HFF-Myc (cell line): ENCODE measurements around the gene SEZ6L.
A peak's percentile ranks its signal among the peaks of the same experiment; 100 is the strongest.
"Not testable (repeated sequence)": the region's sequence is repeated elsewhere in the genome, so short reads cannot be mapped to it uniquely, and the experiment has no call there.

ENCODE experiments used
- DNase-seq: peaks from one replicate; pipeline ENCODE4 v3.0.0-alpha.2; 2011; ENCODE audit warnings: low read depth; ENCODE audit errors: extremely low read depth
- H3K4me3 ChIP-seq: replicated peaks from 2 replicates; pipeline ENCODE4 v1.5.1; 2011; ENCODE audit warnings: low read depth, mild to moderate bottlenecking, control low read depth, low read length
- TF ChIP-seq, protein P1 (sequence below): IDR thresholded peaks from 2 replicates; pipeline ENCODE4 v1.5.1; 2012; ENCODE audit warnings: mild to moderate bottlenecking, low read depth, low read length, control low read depth; ENCODE audit errors: missing control alignments

Gene SEZ6L

DNA sequence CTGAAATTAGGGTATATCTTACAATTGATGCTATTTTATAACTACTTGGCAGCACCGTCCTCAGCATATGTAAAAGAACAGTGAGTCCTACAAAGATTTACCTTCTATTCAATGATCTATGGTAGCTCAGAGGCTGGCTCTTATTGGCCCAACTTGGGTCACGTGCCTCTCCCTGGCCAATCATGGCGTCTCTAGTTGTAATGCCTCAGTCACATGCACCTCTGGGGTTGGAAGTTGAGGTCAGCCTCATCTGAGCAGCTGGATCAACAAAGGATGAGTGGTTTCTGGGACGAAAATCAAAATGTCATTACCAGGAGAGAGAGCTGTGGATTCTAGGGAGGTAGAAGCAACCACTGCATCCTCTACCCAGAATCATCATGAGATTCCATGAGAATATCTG is 236.9 kb downstream of the SEZ6L start:
- TF ChIP-seq, protein P1, sequence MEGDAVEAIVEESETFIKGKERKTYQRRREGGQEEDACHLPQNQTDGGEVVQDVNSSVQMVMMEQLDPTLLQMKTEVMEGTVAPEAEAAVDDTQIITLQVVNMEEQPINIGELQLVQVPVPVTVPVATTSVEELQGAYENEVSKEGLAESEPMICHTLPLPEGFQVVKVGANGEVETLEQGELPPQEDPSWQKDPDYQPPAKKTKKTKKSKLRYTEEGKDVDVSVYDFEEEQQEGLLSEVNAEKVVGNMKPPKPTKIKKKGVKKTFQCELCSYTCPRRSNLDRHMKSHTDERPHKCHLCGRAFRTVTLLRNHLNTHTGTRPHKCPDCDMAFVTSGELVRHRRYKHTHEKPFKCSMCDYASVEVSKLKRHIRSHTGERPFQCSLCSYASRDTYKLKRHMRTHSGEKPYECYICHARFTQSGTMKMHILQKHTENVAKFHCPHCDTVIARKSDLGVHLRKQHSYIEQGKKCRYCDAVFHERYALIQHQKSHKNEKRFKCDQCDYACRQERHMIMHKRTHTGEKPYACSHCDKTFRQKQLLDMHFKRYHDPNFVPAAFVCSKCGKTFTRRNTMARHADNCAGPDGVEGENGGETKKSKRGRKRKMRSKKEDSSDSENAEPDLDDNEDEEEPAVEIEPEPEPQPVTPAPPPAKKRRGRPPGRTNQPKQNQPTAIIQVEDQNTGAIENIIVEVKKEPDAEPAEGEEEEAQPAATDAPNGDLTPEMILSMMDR, result no peak
- no peak for DNase-seq
- no peak overlapping the region for H3K4me3 ChIP-seq

DNA sequence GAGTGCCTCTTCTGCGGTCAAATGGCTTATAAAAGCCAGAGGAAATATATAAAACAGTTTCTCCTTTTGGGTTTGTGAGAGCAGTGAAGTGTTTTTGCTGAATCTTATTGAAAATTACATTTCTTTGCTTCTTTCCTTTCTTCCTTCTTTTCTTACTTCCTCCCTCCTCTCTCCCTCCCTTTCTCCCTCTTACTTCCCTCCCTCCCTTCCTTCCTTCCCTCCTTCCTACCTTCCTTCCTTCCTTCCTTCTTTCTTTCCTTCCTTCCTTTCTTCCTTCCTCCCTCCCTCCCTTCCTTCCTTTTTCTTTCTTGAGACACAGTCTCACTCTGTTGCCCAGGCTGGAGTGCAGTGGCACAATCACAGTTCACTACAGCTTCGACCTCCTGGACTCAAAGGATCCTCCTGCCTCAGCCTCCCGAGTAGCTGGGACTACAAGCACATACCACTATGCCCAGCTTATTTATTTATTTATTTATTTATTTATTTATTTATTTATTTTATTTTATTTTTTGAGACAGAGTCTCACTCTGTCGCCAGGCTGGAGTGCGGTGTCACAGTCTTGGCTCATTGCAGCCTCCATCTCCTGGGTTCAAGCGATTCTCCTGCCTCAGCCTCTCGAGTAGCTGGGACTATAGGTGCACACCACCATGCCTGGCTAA is 239.4 kb downstream of the SEZ6L start:
- H3K4me3 ChIP-seq, DNase-seq: not testable (repeated sequence)

DNA sequence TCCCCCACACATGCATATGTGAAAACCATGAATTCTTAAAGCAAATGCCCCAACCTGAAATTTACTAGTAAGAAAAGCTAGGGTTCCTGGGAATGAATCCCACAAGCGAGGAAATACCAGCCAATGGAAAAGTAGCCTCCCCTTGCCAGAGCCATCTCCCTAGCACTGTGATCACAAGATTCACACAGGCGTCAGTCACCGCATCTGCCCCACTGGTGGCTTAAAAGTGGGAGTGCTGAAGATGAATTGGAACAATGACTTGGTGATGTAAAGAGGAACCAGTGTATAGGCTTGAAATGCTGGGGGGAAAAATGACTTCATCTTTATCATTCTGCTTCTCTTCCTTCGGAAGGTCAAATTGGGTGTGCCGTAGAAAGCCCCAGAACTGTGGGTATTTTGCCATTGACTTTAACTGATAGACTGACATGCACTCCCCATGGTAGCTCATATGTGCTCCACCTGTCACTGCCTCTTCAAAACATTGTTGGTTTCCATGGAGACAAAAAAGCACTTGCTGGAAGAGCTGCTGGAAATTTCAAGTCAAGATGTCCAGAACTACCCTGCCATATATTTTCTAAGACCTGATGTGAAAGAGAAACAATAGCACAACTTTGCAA is 240.6 kb downstream of the SEZ6L start:
- TF ChIP-seq, protein P1, result no peak
- DNase-seq, result no peak
- no peak overlapping the region for H3K4me3 ChIP-seq

DNA sequence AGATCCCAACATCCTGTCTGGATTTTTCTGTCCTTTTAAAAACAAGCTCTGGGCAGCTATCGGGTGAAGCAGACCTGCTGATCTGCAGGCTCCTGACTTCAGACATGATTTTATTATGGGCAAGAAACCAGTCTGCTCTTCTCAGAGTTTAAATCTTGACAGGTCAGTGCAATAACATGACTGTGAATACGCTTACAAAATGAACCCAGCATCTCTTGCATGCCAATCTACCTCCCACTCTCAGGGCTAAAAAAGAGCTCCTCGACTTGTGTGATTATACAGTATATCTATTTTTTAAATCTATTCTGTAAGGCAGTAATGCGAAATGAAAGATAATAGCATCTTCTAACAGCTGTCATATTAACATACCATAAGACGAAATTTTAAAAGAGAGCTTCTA is 241.1 kb downstream of the SEZ6L start:
- no peak overlapping the region for H3K4me3 ChIP-seq
- DNase-seq, result no peak
- TF ChIP-seq, protein P1, result no peak

DNA sequence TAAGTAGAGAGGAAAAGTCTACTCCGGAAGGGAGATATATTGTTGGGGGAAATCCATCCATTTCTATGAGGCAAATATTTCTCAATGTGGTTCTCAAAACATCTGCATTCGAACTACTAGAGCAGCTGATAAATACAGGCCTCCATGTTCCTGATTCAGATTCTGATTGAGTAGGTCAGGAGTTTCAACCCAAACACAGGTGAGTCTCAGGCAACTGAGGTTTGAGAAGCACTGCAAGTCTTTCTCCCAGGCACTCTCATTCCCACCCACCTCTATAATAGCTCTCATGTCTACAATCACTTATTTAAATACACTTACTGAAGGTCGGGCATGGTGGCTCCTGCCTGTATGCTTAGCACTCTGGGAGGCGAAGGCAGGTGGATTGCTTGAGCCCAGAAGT is 245.1 kb downstream of the SEZ6L start:
- TF ChIP-seq, protein P1, result no peak
- DNase-seq, result no peak

DNA sequence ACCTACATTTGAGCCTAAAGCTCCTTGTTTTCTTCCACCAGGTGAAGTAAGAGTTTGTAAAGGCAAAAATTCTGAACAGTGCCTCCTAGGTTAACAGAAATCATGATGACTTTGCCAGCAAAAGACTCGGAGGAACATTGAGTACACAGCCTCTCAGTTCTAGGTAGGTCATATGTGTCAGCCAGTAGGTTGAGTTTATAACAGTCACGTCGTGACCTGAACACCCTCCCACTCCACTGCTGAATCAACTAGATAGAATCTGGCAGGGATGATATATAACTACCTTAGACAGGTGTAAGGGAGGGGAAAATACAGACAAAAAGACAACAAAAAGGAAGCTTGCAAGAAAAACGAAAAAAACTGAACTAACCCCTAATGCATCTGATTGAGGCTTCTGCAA is 247.0 kb downstream of the SEZ6L start:
- TF ChIP-seq, protein P1, result no peak
- no peak overlapping the region for H3K4me3 ChIP-seq
- DNase-seq, result no peak

More for the DNA sequence above, 245.1 kb downstream of the SEZ6L start:
- no peak overlapping the region for H3K4me3 ChIP-seq

DNA sequence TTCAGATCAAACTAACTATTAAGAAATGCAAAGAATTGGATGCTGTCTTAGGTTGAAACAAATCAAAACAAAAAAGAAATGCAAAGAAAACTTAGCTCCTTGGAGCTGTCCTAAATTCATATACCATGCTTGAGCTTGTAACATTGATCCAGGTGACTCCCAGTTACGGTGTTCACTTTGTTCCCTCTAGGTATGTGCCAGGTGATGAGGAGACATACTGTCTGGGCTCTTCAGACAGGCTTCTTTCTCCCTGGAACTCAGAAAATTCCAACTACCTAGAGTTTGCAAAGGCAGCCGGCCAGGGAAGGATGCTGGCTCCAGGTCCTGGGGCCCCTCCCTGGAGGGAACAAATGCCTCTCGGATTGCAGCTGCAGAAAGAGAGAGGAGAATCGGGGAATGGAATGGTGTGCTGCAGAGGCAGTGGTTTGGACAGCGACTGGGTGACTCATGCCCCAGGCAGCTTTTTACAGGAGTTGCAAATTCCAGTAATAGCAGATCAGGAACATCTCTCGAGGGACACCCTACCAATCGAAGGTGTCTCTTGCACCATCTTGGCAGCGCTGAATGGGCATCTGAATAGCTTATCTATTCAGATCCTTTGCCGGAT is 247.5 kb downstream of the SEZ6L start:
- TF ChIP-seq, protein P1, result no peak
- DNase-seq, result peak; percentile 37

More for the DNA sequence above, 247.5 kb downstream of the SEZ6L start:
- no peak overlapping the region for H3K4me3 ChIP-seq
